ENCODE measurements around the gene EEF2K. TPM values are rescaled to one million over a fixed set of nuclear protein-coding genes. Genes with fewer than 3 reads are reported as not detected.
"Not testable (repeated sequence)": the region's sequence is repeated elsewhere in the genome, so short reads cannot be mapped to it uniquely, and the experiment has no call there.

EEF2K gene
- total RNA-seq, 3 donors from 2014 or later = 38.6 to 60.8 (median 39.7) TPM

DNA sequence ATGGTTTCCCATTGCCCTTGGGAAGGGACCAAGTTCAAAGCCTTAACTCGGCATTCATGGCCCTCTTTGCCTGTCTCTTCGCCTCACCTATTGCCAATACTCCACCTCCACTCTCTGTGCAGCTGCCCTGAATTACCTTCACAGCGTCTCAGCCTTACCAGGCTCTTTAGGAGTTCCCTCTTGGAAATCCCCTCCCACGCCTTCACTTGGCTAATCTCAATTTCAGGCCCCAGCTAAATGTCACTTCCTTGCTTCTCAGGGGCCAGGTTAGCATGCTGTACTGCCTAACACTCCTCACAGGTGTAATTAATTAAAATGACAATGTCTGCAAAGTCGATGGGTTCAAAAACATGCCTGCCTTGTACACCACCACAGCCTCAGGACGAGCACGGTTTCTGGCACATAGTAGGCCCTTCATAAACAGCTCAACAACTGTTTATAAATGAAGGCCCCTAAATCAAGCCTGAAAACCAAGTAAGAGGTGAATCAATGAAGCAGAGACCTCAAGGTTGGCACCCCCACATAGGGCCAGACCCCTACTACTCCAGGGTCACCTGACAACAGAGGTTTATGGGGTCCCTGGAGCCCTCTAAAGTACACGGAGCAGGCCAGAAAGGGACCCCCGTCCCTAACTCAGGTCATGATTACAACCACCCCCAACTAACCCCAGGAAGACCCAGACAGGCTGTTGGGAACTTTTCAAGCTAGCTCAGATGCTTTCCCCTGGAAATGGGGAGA is 11.2 kb upstream of the EEF2K start:
- DNase-seq = no peak
- TF ChIP-seq, protein P1, sequence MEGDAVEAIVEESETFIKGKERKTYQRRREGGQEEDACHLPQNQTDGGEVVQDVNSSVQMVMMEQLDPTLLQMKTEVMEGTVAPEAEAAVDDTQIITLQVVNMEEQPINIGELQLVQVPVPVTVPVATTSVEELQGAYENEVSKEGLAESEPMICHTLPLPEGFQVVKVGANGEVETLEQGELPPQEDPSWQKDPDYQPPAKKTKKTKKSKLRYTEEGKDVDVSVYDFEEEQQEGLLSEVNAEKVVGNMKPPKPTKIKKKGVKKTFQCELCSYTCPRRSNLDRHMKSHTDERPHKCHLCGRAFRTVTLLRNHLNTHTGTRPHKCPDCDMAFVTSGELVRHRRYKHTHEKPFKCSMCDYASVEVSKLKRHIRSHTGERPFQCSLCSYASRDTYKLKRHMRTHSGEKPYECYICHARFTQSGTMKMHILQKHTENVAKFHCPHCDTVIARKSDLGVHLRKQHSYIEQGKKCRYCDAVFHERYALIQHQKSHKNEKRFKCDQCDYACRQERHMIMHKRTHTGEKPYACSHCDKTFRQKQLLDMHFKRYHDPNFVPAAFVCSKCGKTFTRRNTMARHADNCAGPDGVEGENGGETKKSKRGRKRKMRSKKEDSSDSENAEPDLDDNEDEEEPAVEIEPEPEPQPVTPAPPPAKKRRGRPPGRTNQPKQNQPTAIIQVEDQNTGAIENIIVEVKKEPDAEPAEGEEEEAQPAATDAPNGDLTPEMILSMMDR (IDR thresholded peaks at IDR 0.05) = no peak
- no peak overlapping the region for H3K4me3 ChIP-seq
- intact Hi-C loops (cut with DNase I, micrococcal nuclease) = loop anchor here (5.0 kb wide), 1 partner anchor 102 kb away; the partner anchor contains the start of gene POLR3E (in 2 of the 2)
- no peaks in the 10 kb centered on the region for H3K36me3 ChIP-seq (ENCODE audit: low read depth)
- peaks cover 16% of the 10 kb centered on the region for H3K4me1 ChIP-seq (ENCODE audit: low read depth)
- no peak for ATAC-seq
- no peaks in the 10 kb centered on the region for H3K9me3 ChIP-seq

DNA sequence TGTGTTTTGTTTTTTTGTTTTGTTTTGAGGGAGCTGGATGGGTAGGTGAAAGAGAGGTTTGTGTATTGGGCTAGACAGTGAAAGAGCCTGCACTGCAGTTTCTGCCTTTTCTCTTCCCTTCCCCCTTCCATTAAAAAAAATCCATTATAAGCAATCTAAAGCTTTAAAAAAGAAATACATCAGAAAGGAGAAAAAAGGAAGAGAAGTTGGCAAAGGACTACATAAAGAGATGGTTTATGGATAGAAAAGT is 10.7 kb upstream of the EEF2K start:
- ATAC-seq (no peak), DNase-seq (no peak)
- H3K4me3 ChIP-seq = peak overlapping the region; percentile 18
- intact Hi-C loops (cut with DNase I, micrococcal nuclease) = loop anchor here (5.0 kb wide), 1 partner anchor 102 kb away; the partner anchor contains the start of gene POLR3E (in 2 of the 2)
- H3K4me1 ChIP-seq (ENCODE audit: low read depth) = peaks cover 15% of the 10 kb centered on the region
- no peaks in the 10 kb centered on the region for H3K36me3 ChIP-seq (ENCODE audit: low read depth)
- no peaks in the 10 kb centered on the region for H3K9me3 ChIP-seq
- TF ChIP-seq, protein P1 (IDR thresholded peaks at IDR 0.05) = no peak

DNA sequence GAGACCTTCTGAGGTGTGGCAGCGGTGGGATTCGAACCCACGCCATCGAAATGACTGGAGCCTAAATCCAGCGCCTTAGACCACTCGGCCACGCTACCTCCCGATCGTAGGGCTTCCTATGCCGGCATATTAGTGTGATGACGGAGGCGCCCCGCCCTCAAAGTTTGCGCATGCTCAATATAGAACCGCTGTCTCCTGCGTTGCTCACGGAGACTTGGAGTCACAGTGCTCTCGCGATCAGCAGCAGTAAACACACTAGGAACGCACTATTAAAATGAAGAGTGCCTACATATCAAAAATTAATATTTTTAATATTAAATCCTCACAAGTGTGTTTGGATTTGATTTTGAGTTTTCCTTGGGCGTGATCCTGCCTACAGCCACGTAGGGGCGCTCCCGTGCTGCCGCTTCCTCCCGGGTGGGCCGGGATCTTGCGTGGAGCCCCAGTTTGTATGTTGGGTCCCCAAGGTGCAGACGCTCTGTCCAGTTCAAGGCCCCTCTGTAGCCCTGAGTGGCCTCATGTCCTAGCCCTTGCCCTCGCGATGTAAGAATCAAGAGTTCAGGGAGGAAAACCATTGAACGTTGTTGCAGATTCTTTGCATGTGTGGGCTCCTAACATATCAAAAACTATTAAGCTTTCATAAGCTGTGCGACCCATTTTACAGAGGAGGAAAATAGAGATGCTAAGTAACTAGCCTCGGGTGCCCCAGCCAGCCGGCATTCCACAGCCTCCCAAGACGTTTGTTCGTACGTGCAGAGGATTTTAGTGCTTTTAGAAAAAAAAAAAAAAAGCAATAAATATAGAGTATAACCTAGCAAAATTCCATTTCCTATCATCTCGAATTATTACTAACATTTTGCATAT is 10.2 kb upstream of the EEF2K start:
- Histone ChIP-seq H3K4me1 (ENCODE audit: low read depth) (peaks cover 11% of the 10 kb centered on the region), H3K4me3 (peak overlapping the region; percentile 18), H3K9me3 (no peaks in the 10 kb centered on the region), H3K36me3 (ENCODE audit: low read depth) (no peaks in the 10 kb centered on the region)
- intact Hi-C loops (cut with DNase I, micrococcal nuclease) = loop anchor here (5.0 kb wide), 1 partner anchor 101 kb away; the partner anchor contains the start of gene POLR3E (in 2 of the 2)
- peak; percentile 90 to 96 (median 95) for DNase-seq
- peak; percentile 37 for ATAC-seq
- TF ChIP-seq, protein P1 (IDR thresholded peaks at IDR 0.05) = peak; percentile 76

DNA sequence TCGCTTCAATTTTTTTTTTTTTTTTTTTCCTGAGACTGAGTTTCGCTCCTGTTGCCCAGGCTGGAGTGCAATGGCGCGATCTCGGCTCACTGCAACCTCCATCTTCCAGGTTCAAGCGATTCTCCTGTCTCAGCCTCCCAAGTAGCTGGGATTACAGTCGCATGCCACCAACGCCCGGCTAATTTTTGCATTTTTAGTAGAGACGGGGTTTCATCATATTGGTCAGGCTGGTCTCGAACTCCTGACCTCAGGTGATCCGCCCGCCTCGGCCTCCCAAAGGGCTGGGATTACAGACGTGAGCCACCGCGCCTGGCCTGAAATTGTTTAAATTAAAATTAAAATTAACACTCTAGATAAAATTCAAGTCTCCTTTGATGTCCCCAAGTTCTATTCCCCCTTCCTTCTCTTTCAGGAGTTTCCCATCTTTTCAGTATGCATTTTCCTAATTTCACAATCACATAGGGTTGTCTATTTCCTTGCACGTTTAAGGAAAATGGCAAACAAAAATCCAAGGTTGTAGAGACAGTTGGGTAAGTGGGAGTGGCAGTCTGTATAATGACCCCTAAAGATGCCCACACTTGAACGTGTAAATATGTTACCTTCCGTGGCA is 9.4 kb upstream of the EEF2K start:
- DNase-seq; H3K9me3 ChIP-seq; ATAC-seq; H3K4me3 ChIP-seq; H3K36me3 ChIP-seq (ENCODE audit: low read depth): not testable (repeated sequence)
- intact Hi-C loops (cut with DNase I, micrococcal nuclease) = loop anchor here (5.0 kb wide), 1 partner anchor 101 kb away; the partner anchor contains the start of gene POLR3E (in 2 of the 2)
- peaks cover 14% of the 10 kb centered on the region for H3K4me1 ChIP-seq (ENCODE audit: low read depth)

DNA sequence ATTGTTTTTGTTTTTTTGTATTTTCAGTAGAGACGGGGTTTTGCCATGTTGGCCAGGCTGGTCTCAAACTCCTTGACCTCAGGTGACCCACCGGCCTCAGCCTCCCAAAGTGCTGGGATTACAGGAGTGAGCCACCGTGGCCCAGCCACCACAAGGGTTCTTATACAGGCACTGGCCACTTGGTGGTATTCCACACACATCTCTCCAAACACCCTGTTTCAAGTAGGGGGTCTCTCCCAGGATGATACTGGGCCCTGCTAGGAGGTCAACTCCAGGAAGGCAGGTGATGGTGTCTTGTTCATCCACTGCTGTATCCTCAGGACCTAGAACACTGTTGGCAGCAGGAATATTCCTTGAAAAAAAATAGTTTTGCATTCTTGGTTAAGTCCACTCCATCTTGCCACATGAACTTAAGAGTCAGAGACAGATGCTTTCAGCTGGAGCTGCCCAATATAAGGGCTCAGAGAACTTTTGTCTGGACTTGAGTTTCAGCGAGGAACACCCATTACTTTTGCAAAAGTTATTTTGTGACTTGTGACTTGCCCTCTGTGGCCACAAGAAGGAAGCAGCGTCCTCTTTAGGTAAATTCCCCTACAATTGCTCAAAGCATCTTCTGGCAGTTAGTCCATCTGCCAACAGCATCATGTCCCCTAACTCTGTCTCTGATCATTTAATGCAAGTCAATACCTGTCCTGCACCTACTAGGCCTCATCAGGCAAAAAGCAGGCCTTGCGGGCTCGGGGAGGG is 7.4 kb upstream of the EEF2K start:
- DNase-seq (no peak), ATAC-seq (no peak)
- H3K4me3 ChIP-seq = no peak overlapping the region
- no peaks in the 10 kb centered on the region for H3K9me3 ChIP-seq
- TF ChIP-seq, protein P1 (IDR thresholded peaks at IDR 0.05) = no peak
- H3K4me1 ChIP-seq (ENCODE audit: low read depth) = peaks cover 12% of the 10 kb centered on the region
- intact Hi-C loops (cut with DNase I, micrococcal nuclease) = loop anchor here (5.0 kb wide), 1 partner anchor 99 kb away; the partner anchor contains the start of gene POLR3E (in 2 of the 2)
- no peaks in the 10 kb centered on the region for H3K36me3 ChIP-seq (ENCODE audit: low read depth)

Measured in mucosa of descending colon (tissue), 3 donors.